ENCODE measurements around the gene MUS81.
A peak's percentile ranks its signal among the peaks of the same experiment; 100 is the strongest.

Gene MUS81

DNA sequence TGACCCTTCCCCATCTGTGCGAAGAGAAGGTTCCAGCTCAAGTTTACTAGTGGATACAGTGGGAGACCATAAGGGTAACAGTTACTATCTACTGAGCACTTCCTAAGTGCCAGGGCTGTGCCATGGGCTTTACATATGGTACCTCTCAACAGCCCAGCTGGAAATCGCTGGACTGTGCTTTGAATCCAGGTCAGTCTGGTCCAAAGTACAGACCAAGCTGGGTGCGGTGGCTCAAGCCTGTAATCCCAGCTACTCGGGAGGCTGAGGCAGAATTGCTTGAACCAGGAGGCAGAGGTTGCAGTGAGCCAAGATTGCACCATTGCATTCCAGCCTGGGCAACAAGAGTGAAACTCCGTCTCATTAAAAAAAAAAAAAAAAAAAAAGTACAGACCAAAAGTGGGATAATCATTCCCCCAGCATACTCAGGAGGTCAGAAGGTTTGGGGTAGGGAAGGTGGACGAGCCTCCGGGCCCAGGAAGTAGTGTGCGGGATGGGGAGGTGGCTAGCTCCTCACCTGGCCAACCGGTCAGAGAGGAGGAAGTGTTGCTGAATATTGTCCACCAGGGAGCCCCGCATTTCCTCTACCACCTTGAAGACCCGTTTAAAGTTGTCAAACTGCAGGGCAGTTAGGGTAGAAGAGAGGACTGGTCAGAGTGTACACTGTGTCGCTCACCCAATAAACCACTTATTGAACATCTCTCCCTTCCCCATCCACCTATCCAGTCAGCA lies 25.7 kb downstream of the MUS81 start:
- H3K4me3 ChIP-seq (ENCODE audit: low read depth, low read length) = no peak overlapping the region
- DNase-seq (ENCODE audit: low read depth) = no peak
- TF ChIP-seq, protein P1, sequence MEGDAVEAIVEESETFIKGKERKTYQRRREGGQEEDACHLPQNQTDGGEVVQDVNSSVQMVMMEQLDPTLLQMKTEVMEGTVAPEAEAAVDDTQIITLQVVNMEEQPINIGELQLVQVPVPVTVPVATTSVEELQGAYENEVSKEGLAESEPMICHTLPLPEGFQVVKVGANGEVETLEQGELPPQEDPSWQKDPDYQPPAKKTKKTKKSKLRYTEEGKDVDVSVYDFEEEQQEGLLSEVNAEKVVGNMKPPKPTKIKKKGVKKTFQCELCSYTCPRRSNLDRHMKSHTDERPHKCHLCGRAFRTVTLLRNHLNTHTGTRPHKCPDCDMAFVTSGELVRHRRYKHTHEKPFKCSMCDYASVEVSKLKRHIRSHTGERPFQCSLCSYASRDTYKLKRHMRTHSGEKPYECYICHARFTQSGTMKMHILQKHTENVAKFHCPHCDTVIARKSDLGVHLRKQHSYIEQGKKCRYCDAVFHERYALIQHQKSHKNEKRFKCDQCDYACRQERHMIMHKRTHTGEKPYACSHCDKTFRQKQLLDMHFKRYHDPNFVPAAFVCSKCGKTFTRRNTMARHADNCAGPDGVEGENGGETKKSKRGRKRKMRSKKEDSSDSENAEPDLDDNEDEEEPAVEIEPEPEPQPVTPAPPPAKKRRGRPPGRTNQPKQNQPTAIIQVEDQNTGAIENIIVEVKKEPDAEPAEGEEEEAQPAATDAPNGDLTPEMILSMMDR (IDR thresholded peaks at IDR 0.05; ENCODE audit: low read depth, low read length, missing control alignments) = no peak

DNA sequence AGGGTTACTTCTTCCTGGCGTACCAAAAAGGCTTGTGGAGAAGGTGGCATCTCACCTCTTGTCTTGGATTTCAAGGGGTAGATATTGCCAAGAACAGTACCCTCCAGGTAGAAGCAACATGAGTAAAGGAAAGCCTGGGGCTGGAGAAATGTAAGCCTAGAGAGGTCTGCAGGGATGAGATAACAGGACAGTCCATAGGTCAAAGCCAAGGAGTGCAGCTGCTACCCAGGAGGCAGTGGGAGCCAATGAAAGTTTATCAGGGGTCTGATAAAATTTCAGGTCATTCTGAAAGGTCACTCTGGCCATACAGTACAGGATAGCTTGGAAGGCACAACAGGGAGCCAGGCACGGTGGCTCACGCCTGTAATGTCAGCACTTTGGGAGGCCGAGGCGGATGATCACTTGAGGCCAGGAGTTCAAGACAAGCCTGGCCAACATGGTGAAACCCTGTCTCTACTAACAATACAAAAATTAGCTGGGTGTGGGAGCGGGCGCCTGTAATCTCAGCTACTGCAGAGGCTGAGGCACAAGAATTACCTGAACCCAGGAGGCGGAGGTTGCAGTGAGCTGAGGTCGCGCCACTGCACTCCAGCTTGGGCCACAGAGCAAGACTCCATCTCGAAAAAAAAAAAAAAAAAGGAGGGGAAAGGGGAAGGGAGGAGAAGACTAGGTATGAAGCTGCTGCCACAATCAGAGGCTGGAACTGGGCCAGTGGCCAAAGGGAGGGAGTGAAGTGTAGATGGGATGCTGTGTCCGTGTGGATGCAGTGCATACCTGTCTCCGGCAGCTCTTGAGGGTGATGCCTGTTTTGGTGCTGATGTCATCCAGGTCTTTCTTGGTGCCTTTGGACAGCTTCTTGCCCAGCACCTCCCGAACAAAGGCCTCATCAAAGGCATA lies 26.8 kb downstream of the MUS81 start:
- TF ChIP-seq, protein P1 (IDR thresholded peaks at IDR 0.05; ENCODE audit: low read depth, low read length, missing control alignments) = no peak
- DNase-seq (ENCODE audit: low read depth) = no peak
- H3K4me3 ChIP-seq (ENCODE audit: low read depth, low read length) = peak overlapping the region; percentile 63

DNA sequence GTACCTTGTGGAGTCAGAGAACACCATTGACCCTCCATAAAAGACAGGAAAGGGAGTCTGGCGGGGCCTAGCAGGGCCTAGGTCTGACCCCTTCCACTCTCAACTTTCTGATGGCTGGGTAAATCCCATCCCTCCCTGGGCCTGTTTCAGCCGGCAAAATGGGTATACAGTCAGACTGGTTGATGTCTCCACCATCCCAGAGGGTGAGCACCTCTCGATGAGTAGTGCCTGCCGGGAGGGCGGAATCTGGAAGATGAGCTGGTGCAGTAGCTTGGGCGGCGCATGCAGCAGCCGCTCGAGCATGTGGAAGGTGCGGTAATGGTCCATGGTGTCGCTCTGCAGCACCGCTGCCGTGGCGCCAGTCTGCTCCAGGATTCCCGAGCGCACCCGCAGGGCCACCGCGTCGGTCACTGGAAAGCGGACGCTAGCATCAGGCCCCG lies 27.5 kb downstream of the MUS81 start:
- TF ChIP-seq, protein P1 (IDR thresholded peaks at IDR 0.05; ENCODE audit: low read depth, low read length, missing control alignments) = no peak
- no peak for DNase-seq (ENCODE audit: low read depth)
- H3K4me3 ChIP-seq (ENCODE audit: low read depth, low read length) = peak overlapping the region; percentile 63

DNA sequence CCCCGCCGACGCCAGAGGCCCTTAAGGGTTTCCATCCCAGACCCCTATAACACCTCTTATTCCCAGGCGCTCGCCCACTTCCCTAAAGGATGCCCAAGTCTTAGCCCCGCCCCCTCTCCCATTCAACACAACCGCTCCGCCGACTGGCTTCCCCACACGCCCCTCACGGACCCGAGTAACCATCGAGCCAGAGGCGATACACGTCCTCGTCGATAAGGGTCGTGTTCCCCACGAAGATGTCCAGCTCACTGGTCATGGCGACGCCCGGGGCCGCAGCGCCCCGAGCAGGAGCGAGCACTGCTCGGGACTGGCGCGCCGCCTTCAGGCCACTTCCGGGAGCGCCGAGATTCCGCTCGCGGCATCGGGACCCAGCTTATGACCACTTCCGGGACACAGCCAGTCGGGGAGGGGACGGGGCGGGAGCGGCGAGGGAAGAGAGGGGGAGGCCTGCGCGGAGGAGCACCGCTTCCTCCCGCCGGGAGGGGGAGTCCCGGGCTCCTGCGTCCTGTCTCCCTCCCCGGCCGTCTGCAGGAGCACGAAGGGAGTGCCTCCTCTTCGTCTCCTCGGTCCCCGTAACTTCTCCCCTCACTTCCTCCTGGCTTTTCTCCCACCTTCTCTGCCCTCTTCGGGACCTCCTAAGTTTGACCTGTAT lies 28.1 kb downstream of the MUS81 start, which contains the start of gene FIBP:
TSS of gene FIBP (minus strand) at position 309 of the 652 bp plus-strand sequence. CDS start at position 256, 53 bp downstream.
- H3K4me3 ChIP-seq (ENCODE audit: low read depth, low read length) = peak within 1 kb of the TSS; percentile 63
- DNase-seq (ENCODE audit: low read depth) = peak; percentile 87
- TF ChIP-seq, protein P1 (IDR thresholded peaks at IDR 0.05; ENCODE audit: low read depth, low read length, missing control alignments) = peak; percentile 84

- TF ChIP-seq, protein P1 (IDR thresholded peaks at IDR 0.05; ENCODE audit: low read depth, low read length, missing control alignments) = no peak
- DNase-seq (ENCODE audit: low read depth) = peak; percentile 90
- H3K4me3 ChIP-seq (ENCODE audit: low read depth, low read length) = peak within 1 kb of the TSS; percentile 86
These were observed 30.3 kb downstream of the MUS81 start, which contains the start of gene CCDC85B for GRCh38 chr11:65890324-65891218. CCDC85B (plus strand) TSS chr11:65890673; CDS start chr11:65890784, 111 bp downstream.
